ENCODE measurements around the gene MUL1.

The MUL1 gene

GRCh38 chr1:20472860-20473711 is 34.9 kb downstream of the MUL1 start:
- Histone ChIP-seq H3K27ac (no peak overlapping the region), H3K4me2 (no peak overlapping the region), H3K4me3 (no peak overlapping the region), H3K36me3 (no peaks in the 10 kb centered on the region), H3K27me3 (peaks cover 50% of the 10 kb centered on the region), H3K4me1 (no peaks in the 10 kb centered on the region), H3K9ac (no peak overlapping the region), H4K20me1 (no peaks in the 10 kb centered on the region), H3K9me3 (no peaks in the 10 kb centered on the region)
- TF ChIP-seq Cebpa-rat (IDR thresholded peaks at IDR 0.05): no peak

DNA sequence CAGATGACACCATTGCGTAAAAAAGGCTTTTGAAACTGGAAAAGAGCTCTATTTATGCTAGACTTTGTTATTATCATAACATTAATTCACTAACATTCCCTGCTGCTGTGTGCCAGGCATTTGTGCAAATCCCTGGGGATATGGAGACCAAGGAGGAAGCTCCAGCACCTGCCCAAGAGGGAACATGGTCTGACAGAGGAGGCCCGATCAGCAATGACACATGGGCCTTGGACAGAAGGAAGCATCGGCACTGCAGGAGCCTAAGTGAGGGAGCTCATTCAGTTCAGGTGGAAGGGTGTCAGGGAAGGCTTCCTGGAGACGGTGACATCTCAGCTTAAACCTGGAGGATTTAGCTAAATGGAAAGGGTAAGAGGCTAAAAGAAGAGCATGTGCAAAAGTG is 35.8 kb downstream of the MUL1 start:
- Histone ChIP-seq H3K9me3 (no peaks in the 10 kb centered on the region), H3K4me1 (no peaks in the 10 kb centered on the region), H3K9ac (no peak overlapping the region), H3K36me3 (no peaks in the 10 kb centered on the region), H3K4me3 (no peak overlapping the region), H3K27ac (no peak overlapping the region), H3K27me3 (peaks cover 43% of the 10 kb centered on the region), H4K20me1 (no peaks in the 10 kb centered on the region), H3K4me2 (no peak overlapping the region)
- TF ChIP-seq Cebpa-rat (IDR thresholded peaks at IDR 0.05): no peak

DNA sequence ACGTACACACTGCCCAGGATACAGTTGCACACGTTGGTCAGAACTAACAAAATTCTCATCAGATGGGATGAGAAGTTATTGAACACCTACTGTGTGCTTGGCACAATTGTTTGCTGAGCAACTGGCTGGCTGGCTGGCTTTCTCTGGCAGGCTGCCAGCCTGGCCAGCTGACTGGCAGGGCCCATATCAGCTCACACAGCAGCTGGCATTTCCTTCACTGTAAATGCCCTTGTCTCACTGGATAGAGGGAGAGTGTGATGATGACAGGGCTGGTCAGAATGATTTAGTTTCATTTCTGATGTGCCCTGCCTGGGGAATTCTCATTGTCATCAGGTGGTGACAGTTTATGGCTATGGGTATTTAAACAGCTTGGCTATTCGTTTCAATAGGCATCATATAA is 37.8 kb downstream of the MUL1 start:
- Histone ChIP-seq H3K27ac (no peak overlapping the region), H3K4me1 (no peaks in the 10 kb centered on the region), H3K27me3 (peaks cover 24% of the 10 kb centered on the region; the same call in 1 of the 2 replicates), H4K20me1 (no peaks in the 10 kb centered on the region), H3K4me2 (no peak overlapping the region), H3K4me3 (no peak overlapping the region), H3K36me3 (no peaks in the 10 kb centered on the region), H3K9ac (no peak overlapping the region), H3K9me3 (no peaks in the 10 kb centered on the region)
- no peak for TF ChIP-seq Cebpa-rat (IDR thresholded peaks at IDR 0.05)

GRCh38 chr1:20469406-20470076 is 38.4 kb downstream of the MUL1 start:
- Histone ChIP-seq H3K27ac (no peak overlapping the region), H3K4me1 (no peaks in the 10 kb centered on the region), H3K4me3 (no peak overlapping the region), H3K9ac (no peak overlapping the region), H4K20me1 (no peaks in the 10 kb centered on the region), H3K27me3 (peaks cover 18% of the 10 kb centered on the region; the same call in 1 of the 2 replicates), H3K9me3 (no peaks in the 10 kb centered on the region), H3K36me3 (no peaks in the 10 kb centered on the region), H3K4me2 (no peak overlapping the region)
- no peak for TF ChIP-seq Cebpa-rat (IDR thresholded peaks at IDR 0.05)

GRCh38 chr1:20466273-20466672 is 41.7 kb downstream of the MUL1 start:
- Histone ChIP-seq H4K20me1 (no peaks in the 10 kb centered on the region), H3K4me1 (no peaks in the 10 kb centered on the region), H3K9me3 (0 out of 2 replicates have a peak, but pooled peaks cover 9% of the 10 kb centered on the region), H3K27me3 (no peaks in the 10 kb centered on the region), H3K4me3 (no peak overlapping the region), H3K27ac (no peak overlapping the region), H3K4me2 (no peak overlapping the region), H3K36me3 (no peaks in the 10 kb centered on the region), H3K9ac (no peak overlapping the region)
- no peak for TF ChIP-seq Cebpa-rat (IDR thresholded peaks at IDR 0.05)

DNA sequence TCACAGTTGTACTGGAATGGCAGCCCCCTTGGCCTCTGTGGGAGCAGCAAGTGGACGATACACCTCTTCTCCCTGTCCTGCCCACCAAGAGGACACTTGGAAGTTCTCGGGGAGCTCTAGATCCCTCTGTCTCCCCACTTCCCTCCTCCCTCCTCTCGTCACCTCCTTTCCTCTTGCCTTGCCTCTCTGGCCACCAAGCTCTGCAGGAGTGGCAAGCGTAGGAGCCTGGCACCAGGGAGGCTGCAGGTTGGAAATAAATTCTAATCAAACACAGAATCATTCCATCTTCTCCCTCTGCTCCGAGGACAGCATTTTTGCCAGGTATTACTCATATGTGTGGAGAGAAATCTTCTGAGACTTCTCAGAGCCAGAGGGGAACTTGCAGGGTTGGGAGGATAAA is 42.8 kb downstream of the MUL1 start:
- H3K27me3 ChIP-seq: no peaks in the 10 kb centered on the region
- TF ChIP-seq Cebpa-rat (IDR thresholded peaks at IDR 0.05): no peak
- no peak overlapping the region for H3K4me3 ChIP-seq
- H4K20me1 ChIP-seq: no peaks in the 10 kb centered on the region
- no peaks in the 10 kb centered on the region for H3K36me3 ChIP-seq
- 0 out of 2 replicates have a peak, but pooled peaks cover 9% of the 10 kb centered on the region for H3K9me3 ChIP-seq
- no peak overlapping the region for H3K27ac ChIP-seq
- no peak overlapping the region for H3K9ac ChIP-seq
- no peaks in the 10 kb centered on the region for H3K4me1 ChIP-seq
- H3K4me2 ChIP-seq: no peak overlapping the region

DNA sequence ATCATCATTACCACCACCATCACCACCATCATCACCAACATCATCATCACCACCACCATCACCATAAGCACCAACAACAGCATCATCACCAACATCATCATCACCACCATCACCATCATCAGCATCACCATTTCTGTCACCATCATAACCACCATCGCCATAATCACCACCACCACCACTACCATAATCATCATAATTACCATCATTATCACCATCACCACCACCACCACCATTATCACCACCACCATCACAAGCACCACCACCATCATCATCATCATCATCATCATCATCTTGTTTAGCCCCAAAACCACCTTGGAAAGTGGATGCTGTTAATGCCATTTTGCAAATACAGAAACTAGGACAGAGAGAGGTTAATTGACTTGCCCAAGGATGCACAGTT is 44.4 kb downstream of the MUL1 start:
- TF ChIP-seq Cebpa-rat (IDR thresholded peaks at IDR 0.05): no peak
- Histone ChIP-seq H3K27me3 (no peaks in the 10 kb centered on the region), H3K27ac (no peak overlapping the region), H3K4me1 (no peaks in the 10 kb centered on the region), H3K4me2 (no peak overlapping the region), H3K36me3 (no peaks in the 10 kb centered on the region), H3K9me3 (0 out of 2 replicates have a peak, but pooled peaks cover 9% of the 10 kb centered on the region), H3K9ac (no peak overlapping the region), H3K4me3 (no peak overlapping the region), H4K20me1 (no peaks in the 10 kb centered on the region)

- no peak for TF ChIP-seq Cebpa-rat (IDR thresholded peaks at IDR 0.05)
These were observed 45.6 kb downstream of the MUL1 start for GRCh38 chr1:20462397-20462796.

DNA sequence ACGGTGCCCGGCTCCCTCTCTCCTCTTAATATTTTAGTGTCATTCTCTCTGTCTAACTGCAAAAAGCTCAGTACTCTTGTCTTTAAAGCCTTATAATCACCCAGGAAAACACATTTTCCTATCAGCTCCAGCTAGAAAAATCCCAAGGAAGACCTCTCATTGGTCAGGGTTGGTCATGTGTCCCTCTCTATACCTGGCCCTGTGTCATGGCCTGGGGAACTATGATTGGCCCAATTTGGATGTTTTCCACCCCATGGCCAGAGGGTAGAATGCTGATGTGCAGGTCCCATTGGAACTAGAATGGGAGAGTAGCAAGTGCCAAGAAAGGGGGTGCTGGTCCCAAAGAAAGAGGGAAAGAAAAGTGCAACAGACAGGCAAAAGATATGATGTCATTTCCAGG is 49.2 kb downstream of the MUL1 start:
- no peak overlapping the region for H3K9ac ChIP-seq
- no peaks in the 10 kb centered on the region for H3K27me3 ChIP-seq
- H3K27ac ChIP-seq: no peak overlapping the region
- TF ChIP-seq Cebpa-rat (IDR thresholded peaks at IDR 0.05): no peak
- H3K36me3 ChIP-seq: no peaks in the 10 kb centered on the region
- 0 out of 2 replicates have a peak, but pooled peaks cover 9% of the 10 kb centered on the region for H3K9me3 ChIP-seq
- H3K4me2 ChIP-seq: no peak overlapping the region
- no peaks in the 10 kb centered on the region for H4K20me1 ChIP-seq
- no peak overlapping the region for H3K4me3 ChIP-seq
- no peaks in the 10 kb centered on the region for H3K4me1 ChIP-seq

More at GRCh38 chr1:20462397-20462796, 45.6 kb downstream of the MUL1 start:
- Histone ChIP-seq H3K36me3 (no peaks in the 10 kb centered on the region), H3K9ac (no peak overlapping the region), H3K27me3 (no peaks in the 10 kb centered on the region), H3K4me2 (no peak overlapping the region), H3K4me1 (no peaks in the 10 kb centered on the region), H3K9me3 (0 out of 2 replicates have a peak, but pooled peaks cover 9% of the 10 kb centered on the region), H4K20me1 (no peaks in the 10 kb centered on the region), H3K27ac (no peak overlapping the region), H3K4me3 (no peak overlapping the region)

GRCh38 chr1:20454004-20454403 is 53.9 kb downstream of the MUL1 start:
- Histone ChIP-seq H3K27ac (no peak overlapping the region), H3K4me2 (no peak overlapping the region), H3K9ac (no peak overlapping the region), H3K9me3 (no peaks in the 10 kb centered on the region), H3K27me3 (no peaks in the 10 kb centered on the region), H4K20me1 (no peaks in the 10 kb centered on the region), H3K4me1 (no peaks in the 10 kb centered on the region), H3K4me3 (no peak overlapping the region), H3K36me3 (no peaks in the 10 kb centered on the region)
- no peak for TF ChIP-seq Cebpa-rat (IDR thresholded peaks at IDR 0.05)
